KG1 (cell line): ENCODE results near the gene NR2F2.
"Not testable (repeated sequence)": the region's sequence is repeated elsewhere in the genome, so short reads cannot be mapped to it uniquely, and the experiment has no call there.

Experiments
- DNase-seq: peaks from one replicate; lab custom pipeline; 2025; lab: John Stamatoyannopoulos, UW

NR2F2 gene

DNA sequence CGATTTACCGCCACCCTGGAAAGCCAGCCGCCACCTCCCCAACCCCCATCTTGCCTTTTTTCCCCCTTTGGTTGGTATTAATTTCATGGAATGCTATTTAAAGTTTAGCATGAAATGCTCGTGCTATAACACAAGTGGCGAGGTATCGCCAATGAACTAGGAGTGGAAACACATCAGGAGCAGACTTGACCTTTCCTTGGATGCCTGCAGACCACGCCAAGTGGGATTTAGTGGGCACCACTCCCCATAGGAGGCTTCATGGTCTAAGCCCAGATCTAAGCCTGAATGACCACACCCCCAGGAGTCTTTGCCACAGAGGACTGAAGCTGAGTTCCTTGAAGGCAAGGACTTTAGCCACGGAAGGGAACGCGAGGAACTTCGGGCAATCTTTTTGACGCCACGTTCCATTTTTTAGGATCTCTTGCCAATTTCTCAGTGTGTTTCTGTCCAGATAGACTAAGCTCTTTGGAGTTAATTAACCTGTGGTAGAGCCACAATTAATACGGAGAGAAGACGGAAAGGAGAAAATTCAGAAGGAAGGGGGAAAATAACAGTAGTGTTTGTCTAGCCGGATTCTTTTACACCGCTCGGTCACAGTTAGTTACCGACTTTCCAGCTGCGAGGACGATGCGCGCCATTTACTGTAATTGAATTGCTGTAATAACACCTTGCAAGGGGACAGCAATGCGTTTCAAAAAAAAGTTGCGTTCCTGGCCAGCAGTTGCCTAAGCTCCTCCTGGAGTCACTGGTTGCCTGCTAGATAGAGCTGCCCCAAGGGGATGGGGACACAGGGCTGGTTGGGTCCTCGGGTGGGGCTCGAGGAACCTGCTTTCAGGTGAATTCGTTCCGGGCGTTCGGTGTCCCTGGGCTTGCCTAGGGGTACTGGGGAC, 37.1 kb downstream of the NR2F2 start:
- DNase-seq = no peak

GRCh38 chr15:96369351-96369750, 38.9 kb downstream of the NR2F2 start:
- DNase-seq = no peak

DNA sequence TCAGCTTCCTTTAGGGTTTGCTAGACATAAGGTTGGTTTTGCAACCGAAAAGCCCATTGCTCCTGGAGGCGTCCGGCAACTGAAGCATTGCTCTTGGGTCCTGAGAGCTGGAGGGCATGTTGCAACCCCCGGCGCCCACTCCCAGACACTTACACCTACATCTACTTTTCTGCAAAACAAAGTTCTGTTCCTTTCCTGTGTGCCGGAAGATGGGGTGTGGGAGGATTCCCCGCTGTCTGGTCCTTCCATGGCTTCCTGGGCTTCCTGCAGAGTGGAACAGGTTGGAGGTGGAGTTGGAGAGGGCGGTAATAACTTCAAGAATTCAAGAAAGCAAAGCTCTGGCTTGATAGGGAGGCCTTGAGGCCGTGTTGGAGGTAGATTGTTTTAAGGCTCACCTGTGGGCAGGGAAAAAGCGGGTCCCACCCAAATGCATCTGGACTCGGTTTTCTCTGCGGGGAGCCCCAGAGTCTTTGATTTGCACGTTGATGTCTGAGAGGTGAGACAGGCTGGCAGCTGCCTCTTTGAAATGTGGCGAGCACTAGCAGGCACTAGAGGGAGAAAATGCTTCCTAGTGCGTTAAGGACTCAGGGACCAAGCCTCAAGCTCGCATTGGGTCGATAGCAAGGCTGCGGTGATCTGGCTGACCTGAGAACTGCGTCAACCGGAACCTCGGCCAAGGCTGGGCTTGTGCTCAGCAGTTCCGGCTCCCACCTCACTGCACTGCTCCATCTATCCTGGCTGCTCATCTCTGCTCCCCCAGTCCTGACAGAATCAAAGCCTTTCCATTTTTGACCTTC, 39.5 kb downstream of the NR2F2 start:
- DNase-seq = no peak

- DNase-seq = no peak
Observed at GRCh38 chr15:96372554-96372953, 42.1 kb downstream of the NR2F2 start.

DNA sequence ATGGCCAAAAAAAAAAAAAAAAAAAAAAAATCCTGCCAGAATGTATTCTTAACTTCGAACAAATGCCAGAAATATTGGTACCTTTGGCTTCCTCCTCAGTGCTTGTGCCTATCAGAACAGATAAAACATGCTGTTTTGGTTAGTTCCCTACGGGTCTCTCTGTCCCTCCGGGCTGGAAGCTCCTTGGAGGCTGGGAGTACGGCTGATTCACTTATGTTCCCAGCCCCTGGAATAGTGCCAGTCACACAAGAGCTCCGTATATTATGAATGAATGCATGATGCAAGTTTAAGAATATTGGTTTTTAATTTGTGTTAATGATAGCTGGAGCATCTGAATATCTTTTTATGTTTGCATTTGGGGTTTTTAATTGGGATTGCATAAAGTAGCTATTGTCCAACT, 44.0 kb downstream of the NR2F2 start:
- DNase-seq = no peak

GRCh38 chr15:96379592-96379991, 49.1 kb downstream of the NR2F2 start:
- not testable (repeated sequence) for DNase-seq

DNA sequence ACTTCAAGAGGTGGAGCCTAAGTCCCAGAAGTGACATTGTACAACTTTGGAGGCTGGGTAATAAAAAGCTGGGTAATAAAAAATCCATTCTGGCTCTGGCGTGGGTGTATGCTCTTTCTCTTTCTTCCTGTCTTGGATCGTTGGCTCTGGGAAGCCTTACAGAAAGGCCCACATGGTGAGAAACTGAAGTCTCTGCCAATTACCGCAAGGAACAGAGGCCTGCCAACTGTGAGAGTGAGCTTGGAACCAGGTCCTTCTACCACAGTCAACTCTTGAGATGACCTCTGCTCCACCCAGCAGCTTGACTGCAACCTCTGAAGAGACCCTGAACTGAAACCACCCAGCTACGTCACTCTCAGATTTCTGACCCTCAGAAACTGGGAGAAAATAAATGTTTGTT, 51.0 kb downstream of the NR2F2 start:
- no peak for DNase-seq

DNA sequence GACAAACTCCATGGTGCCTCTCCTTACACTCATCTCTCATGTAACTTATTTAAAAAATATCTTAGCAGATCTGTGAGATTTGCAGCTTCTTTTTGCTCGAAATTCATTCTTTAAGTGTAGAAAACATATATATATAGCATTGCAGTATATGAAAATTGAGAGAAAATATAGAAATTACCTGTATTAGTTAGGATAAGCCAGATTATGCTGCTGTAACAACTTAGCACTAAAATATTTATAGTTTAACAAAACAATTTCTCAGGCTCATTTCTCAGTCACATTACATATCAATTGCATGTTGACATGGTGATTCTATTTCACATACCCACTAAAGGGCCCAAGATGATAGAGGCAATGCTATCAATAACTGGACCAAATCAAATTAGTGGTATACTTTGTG, 54.7 kb downstream of the NR2F2 start:
- DNase-seq = no peak

- DNase-seq = no peak
Observed at GRCh38 chr15:96388673-96389072, 58.2 kb downstream of the NR2F2 start.
